ENCODE results near the gene CGB3. TPM values are rescaled to one million over a fixed set of nuclear protein-coding genes. Genes with fewer than 3 reads are reported as not detected.

CGB3 gene
- total RNA-seq, 1 experiment from 2014 or later, result not detected

GRCh38 chr19:49004133-49004532, 20.0 kb downstream of the CGB3 start:
- intact Hi-C loops (cut with micrococcal nuclease), result no loop called here
- Histone ChIP-seq H2AFZ (ENCODE audit: low read length) (no peak overlapping the region), H3K79me2 (ENCODE audit: low read length) (no peaks in the 10 kb centered on the region), H3K9me2 (replicated peaks; ENCODE audit: low read length) (no peaks in the 10 kb centered on the region), H3K4me3 (ENCODE audit: low read length) (no peak overlapping the region), H3K27me3 (ENCODE audit: low read length) (no peaks in the 10 kb centered on the region), H3K4me2 (ENCODE audit: low read length) (no peak overlapping the region), H3K4me1 (ENCODE audit: insufficient read depth, low read length) (no peaks in the 10 kb centered on the region), H3K36me3 (ENCODE audit: low read depth, low read length) (peaks cover 10% of the 10 kb centered on the region), H3K9me3 (ENCODE audit: low read length) (no peaks in the 10 kb centered on the region), H3K27ac (ENCODE audit: low read length) (no peak overlapping the region), H3F3A (ENCODE audit: low read length, unreplicated experiment) (no peaks in the 10 kb centered on the region), H3K9ac (ENCODE audit: low read length) (no peak overlapping the region), H4K20me1 (ENCODE audit: low read length) (no peaks in the 10 kb centered on the region)
- CTCF ChIA-PET, result no interaction called here
- BruUV-seq (replicated peaks), result no TSS peak
- POLR2A ChIA-PET (ENCODE audit: unreplicated experiment), result no interaction called here
- no peak for DNase-seq
- TF ChIP-seq EZH2 (IDR thresholded peaks at IDR 0.05; ENCODE audit: low read length, unreplicated experiment), result no peak
- TF ChIP-seq EZH2phosphoT487 (IDR thresholded peaks at IDR 0.05; ENCODE audit: borderline replicate concordance, low read length), result no peak
- no peak for TF ChIP-seq CTCF (conservative IDR thresholded peaks at IDR 0.05; ENCODE audit: low read depth, low read length)
- no peak for ATAC-seq

- no peaks in the 10 kb centered on the region for H3K27me3 ChIP-seq (ENCODE audit: low read length)
- H3K9ac ChIP-seq (ENCODE audit: low read length), result no peak overlapping the region
- H3K9me2 ChIP-seq (replicated peaks; ENCODE audit: low read length), result no peaks in the 10 kb centered on the region
- no peaks in the 10 kb centered on the region for H3F3A ChIP-seq (ENCODE audit: low read length, unreplicated experiment)
- no peaks in the 10 kb centered on the region for H3K9me3 ChIP-seq (ENCODE audit: low read length)
- POLR2A ChIA-PET (ENCODE audit: unreplicated experiment), result no interaction called here
- H3K36me3 ChIP-seq (ENCODE audit: low read depth, low read length), result peaks cover 6% of the 10 kb centered on the region
- intact Hi-C loops (cut with micrococcal nuclease), result loop anchor here (10.0 kb wide), 1 partner anchor 75 kb away; the partner anchor contains the start of gene KCNA7
- H3K4me2 ChIP-seq (ENCODE audit: low read length), result no peak overlapping the region
- H3K79me2 ChIP-seq (ENCODE audit: low read length), result peaks cover 35% of the 10 kb centered on the region
- no peak overlapping the region for H3K27ac ChIP-seq (ENCODE audit: low read length)
- CTCF ChIA-PET, result interaction anchor here (0.5 to 1.3 kb wide), 3 partner anchors 74 to 773 kb away, joined by 5 to 6 read pairs (median 6); no protein-coding TSS in a partner anchor
- ATAC-seq (peak; percentile 45; the same call in 1 of the 2 replicates), DNase-seq (peak; percentile 51)
- BruUV-seq (replicated peaks), result no TSS peak
- peaks cover 6% of the 10 kb centered on the region; the same call in 1 of the 2 replicates for H3K4me1 ChIP-seq (ENCODE audit: insufficient read depth, low read length)
- H2AFZ ChIP-seq (ENCODE audit: low read length), result no peak overlapping the region
- no peak overlapping the region for H3K4me3 ChIP-seq (ENCODE audit: low read length)
- H4K20me1 ChIP-seq (ENCODE audit: low read length), result 0 out of 2 replicates have a peak, but pooled peaks cover 4% of the 10 kb centered on the region
- TF ChIP-seq EZH2phosphoT487 (IDR thresholded peaks at IDR 0.05; ENCODE audit: borderline replicate concordance, low read length) (no peak), CTCF (conservative IDR thresholded peaks at IDR 0.05; ENCODE audit: low read depth, low read length) (peak; percentile 68)
These were observed 24.4 kb downstream of the CGB3 start for GRCh38 chr19:48999481-49000325.

GRCh38 chr19:48997972-48998371, 26.2 kb downstream of the CGB3 start:
- intact Hi-C loops (cut with micrococcal nuclease), result loop anchor here (10.0 kb wide), 1 partner anchor 77 kb away; the partner anchor contains the start of gene KCNA7
- TF ChIP-seq EZH2phosphoT487 (IDR thresholded peaks at IDR 0.05; ENCODE audit: borderline replicate concordance, low read length) (no peak), CTCF (conservative IDR thresholded peaks at IDR 0.05; ENCODE audit: low read depth, low read length) (peak; percentile 71)
- CTCF ChIA-PET, result interaction anchor here (0.7 to 0.8 kb wide), 2 partner anchors 19 to 100 kb away, joined by 3 to 9 read pairs; no protein-coding TSS in a partner anchor
- Histone ChIP-seq H3K4me1 (ENCODE audit: insufficient read depth, low read length) (peaks cover 6% of the 10 kb centered on the region; the same call in 1 of the 2 replicates), H3K4me3 (ENCODE audit: low read length) (no peak overlapping the region), H3K4me2 (ENCODE audit: low read length) (no peak overlapping the region), H3K36me3 (ENCODE audit: low read depth, low read length) (no peaks in the 10 kb centered on the region; the same call in 1 of the 2 replicates), H3K27me3 (ENCODE audit: low read length) (no peaks in the 10 kb centered on the region), H4K20me1 (ENCODE audit: low read length) (0 out of 2 replicates have a peak, but pooled peaks cover 4% of the 10 kb centered on the region), H3K27ac (ENCODE audit: low read length) (no peak overlapping the region), H3K9me3 (ENCODE audit: low read length) (no peaks in the 10 kb centered on the region), H2AFZ (ENCODE audit: low read length) (no peak overlapping the region), H3K9me2 (replicated peaks; ENCODE audit: low read length) (no peaks in the 10 kb centered on the region), H3F3A (ENCODE audit: low read length, unreplicated experiment) (no peaks in the 10 kb centered on the region), H3K79me2 (ENCODE audit: low read length) (peaks cover 46% of the 10 kb centered on the region), H3K9ac (ENCODE audit: low read length) (no peak overlapping the region)
- ATAC-seq (no peak), DNase-seq (peak; percentile 63)
- no TSS peak for BruUV-seq (replicated peaks)
- POLR2A ChIA-PET (ENCODE audit: unreplicated experiment), result no interaction called here
